HUES6 (cell line): ENCODE results near the gene CCSER1.

Experiments used
- H3K27ac ChIP-seq: 2 replicates; pipeline ENCODE4 v1.7.0; 2013; ENCODE audit warnings: low read depth, mild to moderate bottlenecking, low read length, inconsistent platforms
- H3K27me3 ChIP-seq: 2 replicates; pipeline ENCODE4 v1.6.1; 2013; ENCODE audit warnings: low read length; ENCODE audit not compliant: control insufficient read depth, insufficient read depth
- H3K36me3 ChIP-seq: 2 replicates; pipeline ENCODE4 v1.6.1; 2013; ENCODE audit warnings: low read length; ENCODE audit not compliant: control insufficient read depth, insufficient read depth
- H3K4me1 ChIP-seq: 2 replicates; pipeline ENCODE4 v1.6.1; 2013; ENCODE audit warnings: low read length; ENCODE audit not compliant: control insufficient read depth, insufficient read depth
- H3K4me3 ChIP-seq: 2 replicates; pipeline ENCODE4 v1.5.1; 2013; ENCODE audit warnings: low read depth, low read length
- H3K9ac ChIP-seq: one replicate; pipeline ENCODE4 v1.6.1; 2013; ENCODE audit warnings: mild to moderate bottlenecking, low read length
- H3K9me3 ChIP-seq: 2 replicates; pipeline ENCODE4 v1.6.1; 2013; ENCODE audit warnings: low read depth, low read length; ENCODE audit not compliant: control insufficient read depth, insufficient read depth

The CCSER1 gene

DNA sequence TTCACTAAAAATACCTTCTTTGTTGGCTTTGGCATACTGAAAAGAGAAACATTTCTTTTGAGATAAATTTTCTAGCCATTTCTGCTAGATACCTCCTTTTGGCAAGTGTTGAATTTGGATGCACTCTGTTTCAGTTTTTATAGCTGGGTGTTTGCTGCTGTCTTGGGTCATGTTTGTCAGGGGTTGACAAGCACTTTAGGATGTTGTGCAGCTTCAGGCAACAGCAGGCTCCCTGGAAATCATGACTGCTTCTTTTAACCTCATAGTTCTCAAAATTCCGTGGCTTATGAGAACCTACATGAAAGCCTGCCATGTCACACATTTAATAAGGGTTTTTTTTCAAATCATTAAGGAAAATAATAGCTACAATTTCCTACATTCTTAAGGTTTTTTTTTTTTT lies 36.7 kb downstream of the CCSER1 start:
- Histone ChIP-seq H3K27ac (no peak overlapping the region), H3K9me3 (peaks cover 3% of the 10 kb centered on the region; the same call in 1 of the 2 replicates)

DNA sequence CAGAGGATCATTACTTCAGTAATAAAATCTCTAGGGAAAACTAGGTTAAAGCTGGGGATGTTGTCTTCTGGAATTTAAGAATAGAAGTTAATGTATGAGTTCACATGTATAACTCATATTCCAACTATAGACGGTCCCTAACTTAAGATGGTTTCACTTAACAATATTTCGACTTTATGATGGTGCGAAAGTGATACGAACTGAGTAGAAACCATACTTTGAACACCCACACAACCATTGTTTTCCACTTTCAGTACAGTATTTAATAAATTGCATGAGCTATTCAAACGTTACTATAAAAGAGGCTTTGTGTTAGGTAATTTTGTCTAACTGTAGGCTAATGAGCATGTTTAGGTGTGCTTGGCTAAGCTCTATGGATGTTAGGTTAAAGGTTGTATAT lies 38.7 kb downstream of the CCSER1 start:
- no peak overlapping the region for H3K4me3 ChIP-seq
- no peaks in the 10 kb centered on the region for H3K27me3 ChIP-seq
- H3K27ac ChIP-seq: no peak overlapping the region
- no peak overlapping the region for H3K9ac ChIP-seq
- H3K36me3 ChIP-seq: no peaks in the 10 kb centered on the region
- no peaks in the 10 kb centered on the region for H3K4me1 ChIP-seq
- H3K9me3 ChIP-seq: no peaks in the 10 kb centered on the region

More for the DNA sequence above, 36.7 kb downstream of the CCSER1 start:
- Histone ChIP-seq H3K4me3 (no peak overlapping the region), H3K9ac (no peak overlapping the region), H3K36me3 (no peaks in the 10 kb centered on the region), H3K27me3 (no peaks in the 10 kb centered on the region), H3K4me1 (no peaks in the 10 kb centered on the region)

DNA sequence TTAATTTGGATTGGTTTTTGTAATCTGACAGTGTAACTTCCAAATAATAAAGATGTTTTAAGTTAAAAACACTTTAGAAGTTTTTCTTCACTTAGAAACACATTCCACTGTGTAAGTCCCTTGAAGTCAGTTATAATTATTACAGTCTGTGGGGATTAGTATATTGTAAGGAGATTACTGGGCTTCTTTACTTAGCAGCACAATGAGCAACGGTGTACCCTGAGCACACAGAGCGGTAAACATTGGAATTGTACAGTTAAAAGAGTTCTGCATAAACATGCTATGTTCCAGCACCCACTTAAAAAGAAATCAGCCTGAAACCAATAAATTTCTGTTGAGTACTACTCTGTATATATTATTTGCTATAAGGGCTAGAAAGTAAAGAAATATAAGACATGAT lies 44.3 kb downstream of the CCSER1 start:
- Histone ChIP-seq H3K9me3 (no peaks in the 10 kb centered on the region), H3K4me3 (no peak overlapping the region), H3K27me3 (no peaks in the 10 kb centered on the region), H3K4me1 (no peaks in the 10 kb centered on the region), H3K9ac (no peak overlapping the region), H3K27ac (no peak overlapping the region), H3K36me3 (no peaks in the 10 kb centered on the region)

DNA sequence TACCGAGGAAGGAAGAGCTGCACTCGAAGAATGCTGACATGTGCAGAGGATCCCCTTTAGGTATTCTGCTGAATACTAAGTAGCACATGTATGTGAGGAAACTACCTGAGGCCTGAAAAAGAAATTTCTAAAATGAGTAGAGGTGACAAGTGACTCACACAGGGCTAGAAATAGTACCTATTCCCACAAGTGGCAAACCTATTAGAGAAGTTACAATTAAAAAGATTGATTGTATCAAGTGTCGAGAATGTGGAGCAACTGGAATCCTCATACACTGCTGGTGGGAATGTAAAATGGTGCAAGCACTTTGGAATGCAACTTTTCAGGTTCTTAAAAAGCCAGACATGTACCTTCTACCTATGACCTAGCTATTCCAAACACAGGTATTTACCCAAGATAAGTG lies 47.4 kb downstream of the CCSER1 start:
- Histone ChIP-seq H3K27ac (no peak overlapping the region), H3K4me1 (no peaks in the 10 kb centered on the region), H3K4me3 (no peak overlapping the region), H3K27me3 (no peaks in the 10 kb centered on the region), H3K36me3 (no peaks in the 10 kb centered on the region), H3K9ac (no peak overlapping the region), H3K9me3 (no peaks in the 10 kb centered on the region)

DNA sequence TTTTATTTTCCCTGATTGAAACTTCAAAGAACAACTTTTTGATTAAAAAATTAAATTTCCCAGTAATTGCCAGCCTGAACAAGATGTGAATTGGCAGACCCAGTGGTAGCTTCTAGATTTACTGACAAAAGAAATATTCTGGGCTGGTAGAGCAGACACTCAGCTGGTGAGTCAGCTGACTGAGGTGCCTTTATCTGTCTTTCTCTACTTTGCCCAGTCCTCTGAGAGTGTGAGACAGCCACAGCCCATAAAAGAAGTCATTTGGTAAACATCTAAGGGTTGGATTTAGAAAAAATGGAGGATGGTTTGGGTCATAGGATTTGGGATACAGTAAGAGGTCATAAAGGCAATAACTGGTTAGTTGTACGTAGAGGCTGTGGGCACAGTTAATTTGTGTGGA lies 54.5 kb downstream of the CCSER1 start:
- Histone ChIP-seq H3K9ac (no peak overlapping the region), H3K27ac (no peak overlapping the region), H3K4me1 (peaks cover 14% of the 10 kb centered on the region), H3K9me3 (no peaks in the 10 kb centered on the region), H3K36me3 (no peaks in the 10 kb centered on the region), H3K4me3 (no peak overlapping the region), H3K27me3 (no peaks in the 10 kb centered on the region)

DNA sequence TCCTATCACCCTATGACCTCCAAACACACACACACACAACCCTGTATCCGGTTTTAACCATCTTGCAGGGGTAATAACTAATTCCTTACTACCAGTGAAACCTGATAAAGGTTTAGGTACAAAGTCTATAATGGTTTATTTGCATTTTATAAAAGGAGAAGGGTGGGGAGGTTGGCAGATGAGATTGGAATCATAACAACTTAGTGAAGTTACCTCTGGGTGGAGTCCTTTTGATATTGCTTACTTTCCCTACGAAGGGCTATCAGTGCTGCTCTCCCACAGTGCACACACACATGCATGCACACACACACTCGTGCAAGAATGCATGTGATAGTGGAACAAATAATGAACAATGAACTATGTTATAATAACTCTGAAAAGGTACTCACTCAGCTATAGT lies 56.1 kb downstream of the CCSER1 start:
- Histone ChIP-seq H3K27me3 (no peaks in the 10 kb centered on the region), H3K36me3 (no peaks in the 10 kb centered on the region), H3K27ac (no peak overlapping the region), H3K9ac (no peak overlapping the region), H3K4me1 (peaks cover 18% of the 10 kb centered on the region), H3K4me3 (no peak overlapping the region), H3K9me3 (no peaks in the 10 kb centered on the region)

DNA sequence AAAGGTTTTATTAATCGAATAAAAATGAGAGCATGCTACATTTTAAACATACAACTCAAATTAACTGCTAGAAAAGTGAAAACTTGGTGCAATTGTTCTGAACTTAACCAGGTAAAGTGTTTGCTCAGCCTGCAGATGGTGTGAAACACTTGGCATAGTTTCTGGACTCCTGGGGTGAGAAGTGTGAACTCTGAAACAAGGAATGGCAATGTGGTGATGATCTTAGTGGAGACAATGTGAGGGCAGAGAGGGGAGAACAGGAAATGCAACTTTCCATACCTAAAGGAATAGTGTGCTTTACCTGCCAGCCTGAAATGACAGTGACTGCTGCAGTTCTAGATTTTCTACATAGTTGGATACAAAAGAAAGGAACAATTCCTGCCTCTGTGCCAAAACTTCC lies 57.4 kb downstream of the CCSER1 start:
- no peak overlapping the region for H3K4me3 ChIP-seq
- no peaks in the 10 kb centered on the region for H3K36me3 ChIP-seq
- peaks cover 18% of the 10 kb centered on the region for H3K4me1 ChIP-seq
- no peaks in the 10 kb centered on the region for H3K9me3 ChIP-seq
- no peaks in the 10 kb centered on the region for H3K27me3 ChIP-seq
- H3K27ac ChIP-seq: no peak overlapping the region
- no peak overlapping the region for H3K9ac ChIP-seq

DNA sequence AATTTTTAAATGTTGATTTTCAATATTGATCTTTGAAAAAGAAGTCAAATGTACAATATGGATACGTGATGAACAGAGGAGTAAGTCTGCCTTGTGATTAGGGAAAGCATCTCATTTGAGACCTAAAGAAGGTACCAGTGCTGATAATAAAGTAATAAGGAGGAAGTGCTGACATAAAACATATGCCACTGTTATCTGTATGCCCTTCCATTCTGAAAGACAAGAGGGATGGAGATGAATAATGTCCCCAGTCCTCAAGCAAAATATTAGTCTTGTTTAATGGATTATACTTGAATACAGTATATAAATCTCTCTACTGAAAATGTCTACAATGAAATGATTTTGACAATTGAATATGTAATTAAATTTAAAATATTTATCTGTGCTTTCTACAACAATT lies 58.2 kb downstream of the CCSER1 start:
- Histone ChIP-seq H3K36me3 (no peaks in the 10 kb centered on the region), H3K9ac (no peak overlapping the region), H3K9me3 (no peaks in the 10 kb centered on the region), H3K27ac (no peak overlapping the region), H3K4me1 (peaks cover 18% of the 10 kb centered on the region), H3K4me3 (no peak overlapping the region), H3K27me3 (no peaks in the 10 kb centered on the region)

DNA sequence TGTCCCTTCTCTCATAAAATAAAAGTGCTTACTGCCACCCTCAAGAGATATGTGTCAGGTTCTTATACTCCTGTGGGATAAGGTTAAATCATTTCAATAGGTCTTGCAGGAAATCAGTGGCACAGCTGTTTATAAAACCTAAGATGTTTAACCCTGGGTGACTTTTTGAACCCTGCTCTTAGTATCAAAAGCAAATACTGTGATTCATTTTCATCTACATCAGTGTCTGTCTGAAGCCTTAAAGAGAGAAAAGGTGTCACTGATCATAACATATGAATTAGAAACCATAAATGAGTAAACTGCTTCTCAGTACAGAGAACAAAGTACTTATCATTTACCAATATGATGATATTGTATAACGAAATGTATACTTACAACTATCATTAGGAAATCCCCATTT lies 59.0 kb downstream of the CCSER1 start:
- H3K9ac ChIP-seq: no peak overlapping the region
- H3K4me1 ChIP-seq: peaks cover 18% of the 10 kb centered on the region
- H3K27ac ChIP-seq: no peak overlapping the region
- no peak overlapping the region for H3K4me3 ChIP-seq
- no peaks in the 10 kb centered on the region for H3K36me3 ChIP-seq
- H3K9me3 ChIP-seq: no peaks in the 10 kb centered on the region
- no peaks in the 10 kb centered on the region for H3K27me3 ChIP-seq

DNA sequence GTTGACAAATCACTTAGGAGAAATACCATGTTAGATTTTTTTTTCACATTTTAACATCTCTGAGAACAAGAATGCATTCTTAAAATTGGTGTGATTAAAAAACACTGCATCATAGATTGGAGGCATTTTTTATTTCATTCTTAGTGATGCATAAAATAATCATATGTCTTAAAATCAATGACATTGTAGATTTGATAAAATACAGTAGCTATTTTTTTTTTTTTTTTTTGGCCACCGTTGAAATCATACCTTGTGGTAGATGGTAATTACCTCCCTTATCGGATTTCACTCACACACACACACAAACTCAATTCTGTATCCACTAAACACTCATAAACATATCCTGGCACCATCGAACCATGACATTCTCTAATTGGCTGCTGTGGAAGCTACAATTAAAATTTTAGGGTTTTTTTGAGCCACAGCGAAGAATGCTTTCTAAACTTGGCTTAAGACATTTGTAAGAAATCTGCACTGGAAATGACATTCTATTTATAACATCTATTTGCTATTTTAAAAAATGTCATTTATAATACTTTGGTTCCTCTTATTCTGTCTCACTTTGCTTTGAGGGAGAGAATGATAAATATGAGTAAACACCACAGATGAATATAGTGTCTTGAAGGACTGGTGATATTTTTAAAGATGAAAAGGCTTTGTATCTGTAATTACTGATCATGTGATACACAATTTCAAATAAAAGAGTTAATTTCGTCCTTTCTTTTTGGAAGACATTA lies 60.1 kb downstream of the CCSER1 start:
- Histone ChIP-seq H3K4me1 (peaks cover 18% of the 10 kb centered on the region), H3K9me3 (no peaks in the 10 kb centered on the region), H3K9ac (no peak overlapping the region), H3K27me3 (no peaks in the 10 kb centered on the region), H3K27ac (no peak overlapping the region), H3K36me3 (no peaks in the 10 kb centered on the region), H3K4me3 (no peak overlapping the region)

DNA sequence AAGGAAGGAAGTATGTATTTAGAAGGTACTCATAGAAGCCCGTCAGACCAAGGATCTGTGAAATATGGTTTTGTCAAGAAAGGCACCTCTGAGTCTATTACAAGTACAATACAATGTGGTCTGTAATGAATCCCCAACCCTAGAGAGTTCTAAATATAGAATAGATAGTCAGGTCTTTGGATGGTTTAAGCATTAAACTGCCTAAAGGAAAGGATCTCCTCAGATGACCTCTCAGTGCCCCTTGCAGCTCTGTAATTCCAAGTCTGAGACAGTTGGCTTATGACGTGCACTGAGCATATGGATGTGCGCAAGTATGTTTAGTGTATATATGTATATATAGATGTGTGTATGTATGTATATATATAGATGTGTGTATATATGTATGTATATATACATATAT lies 62.0 kb downstream of the CCSER1 start:
- H3K4me3 ChIP-seq: no peak overlapping the region
- peaks cover 18% of the 10 kb centered on the region for H3K4me1 ChIP-seq
- H3K27ac ChIP-seq: no peak overlapping the region
- no peaks in the 10 kb centered on the region for H3K36me3 ChIP-seq
- H3K9me3 ChIP-seq: no peaks in the 10 kb centered on the region
- H3K27me3 ChIP-seq: no peaks in the 10 kb centered on the region
- no peak overlapping the region for H3K9ac ChIP-seq
